ENCODE results near the gene ADD2. TPM values are rescaled to one million over a fixed set of nuclear protein-coding genes. Genes with fewer than 3 reads are reported as not detected.
"Not testable (repeated sequence)": the region's sequence is repeated elsewhere in the genome, so short reads cannot be mapped to it uniquely, and the experiment has no call there.

ADD2 gene
- total RNA-seq, 2 donors from 2014 or later = 2.3 to 7.6 TPM

DNA sequence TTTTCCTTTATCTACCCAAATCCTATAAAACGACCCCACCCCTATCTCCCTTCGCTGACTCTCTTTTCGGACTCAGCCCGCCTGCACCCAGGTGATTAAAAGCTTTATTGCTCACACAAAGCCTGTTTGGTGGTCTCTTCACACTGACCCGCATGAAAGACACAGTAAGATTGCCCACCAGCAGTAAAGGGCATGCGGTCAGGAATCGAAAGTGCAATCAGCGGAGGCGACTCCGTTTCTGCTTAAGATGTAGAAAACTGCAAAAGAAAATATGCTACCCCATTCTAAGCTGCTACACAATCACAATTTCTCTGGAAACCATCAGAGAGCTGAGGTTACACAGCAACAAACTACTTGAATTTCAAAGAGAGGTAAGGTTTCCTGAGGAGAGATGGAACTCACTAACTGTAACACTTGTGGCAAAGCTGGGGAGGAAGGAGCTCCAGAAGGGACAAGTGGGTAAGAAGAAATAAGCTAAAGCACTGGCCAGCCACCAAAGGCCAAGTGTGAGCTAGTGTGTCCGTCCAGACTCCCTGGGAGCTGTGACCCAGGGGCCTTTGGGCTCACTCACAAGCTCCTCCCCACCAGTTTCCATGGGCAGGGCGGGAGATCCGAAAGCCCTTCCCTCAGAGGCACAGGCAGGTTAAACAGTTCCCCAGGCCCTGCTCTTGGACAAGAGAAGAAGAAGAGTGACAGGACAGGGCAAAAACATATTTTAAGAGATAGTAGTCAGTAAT is 141.6 kb downstream of the ADD2 start:
- Histone ChIP-seq H3K27me3 (no peaks in the 10 kb centered on the region), H3K4me1 (no peaks in the 10 kb centered on the region), H3K36me3 (replicated peaks in 1 of 2; ENCODE audit: insufficient read depth in 1 of 2, low read depth in 2 of 2) (no peaks in the 10 kb centered on the region), H3K9me3 (no peaks in the 10 kb centered on the region), H3K4me3 (no peak overlapping the region), H3K27ac (no peak overlapping the region)
- ATAC-seq (no peak), DNase-seq (no peak)
- intact Hi-C loops (cut with DNase I) = no loop called here
- 80 to 88% methylated on average over 13 of the region's 13 CpGs for WGBS, 2 donors
- TF ChIP-seq POLR2A (IDR thresholded peaks at IDR 0.05) = no peak
- TF ChIP-seq, protein P1, sequence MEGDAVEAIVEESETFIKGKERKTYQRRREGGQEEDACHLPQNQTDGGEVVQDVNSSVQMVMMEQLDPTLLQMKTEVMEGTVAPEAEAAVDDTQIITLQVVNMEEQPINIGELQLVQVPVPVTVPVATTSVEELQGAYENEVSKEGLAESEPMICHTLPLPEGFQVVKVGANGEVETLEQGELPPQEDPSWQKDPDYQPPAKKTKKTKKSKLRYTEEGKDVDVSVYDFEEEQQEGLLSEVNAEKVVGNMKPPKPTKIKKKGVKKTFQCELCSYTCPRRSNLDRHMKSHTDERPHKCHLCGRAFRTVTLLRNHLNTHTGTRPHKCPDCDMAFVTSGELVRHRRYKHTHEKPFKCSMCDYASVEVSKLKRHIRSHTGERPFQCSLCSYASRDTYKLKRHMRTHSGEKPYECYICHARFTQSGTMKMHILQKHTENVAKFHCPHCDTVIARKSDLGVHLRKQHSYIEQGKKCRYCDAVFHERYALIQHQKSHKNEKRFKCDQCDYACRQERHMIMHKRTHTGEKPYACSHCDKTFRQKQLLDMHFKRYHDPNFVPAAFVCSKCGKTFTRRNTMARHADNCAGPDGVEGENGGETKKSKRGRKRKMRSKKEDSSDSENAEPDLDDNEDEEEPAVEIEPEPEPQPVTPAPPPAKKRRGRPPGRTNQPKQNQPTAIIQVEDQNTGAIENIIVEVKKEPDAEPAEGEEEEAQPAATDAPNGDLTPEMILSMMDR (IDR thresholded peaks at IDR 0.05) = no peak

DNA sequence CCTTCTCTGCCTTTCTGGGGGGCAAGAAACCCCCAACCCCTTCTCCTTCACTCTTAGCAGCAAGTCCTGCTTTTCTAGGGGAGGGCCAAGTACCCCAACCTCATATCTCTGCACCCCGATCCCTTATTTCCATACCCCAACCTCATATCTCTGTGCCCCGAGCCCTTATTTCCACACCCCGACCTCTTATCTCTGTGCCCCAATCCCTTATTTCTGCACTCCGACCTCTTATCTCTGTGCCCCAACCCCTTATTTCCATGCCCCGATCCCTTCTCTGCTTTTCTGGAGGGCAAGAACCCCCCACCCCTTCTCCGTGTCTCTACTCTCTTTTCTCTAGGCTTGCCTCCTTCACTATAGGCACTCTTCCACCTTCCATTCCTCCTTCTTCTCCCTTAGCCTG is 146.5 kb downstream of the ADD2 start:
- 69 to 70% methylated on average over 6 of the region's 6 CpGs for whole genome bisulfite sequencing, 2 donors
- H3K36me3 ChIP-seq (replicated peaks in 1 of 2; ENCODE audit: insufficient read depth in 1 of 2, low read depth in 2 of 2); H3K4me3 ChIP-seq; H3K27ac ChIP-seq; ATAC-seq; intact Hi-C loops (cut with DNase I); H3K4me1 ChIP-seq; H3K27me3 ChIP-seq; H3K9me3 ChIP-seq; DNase-seq: not testable (repeated sequence)

DNA sequence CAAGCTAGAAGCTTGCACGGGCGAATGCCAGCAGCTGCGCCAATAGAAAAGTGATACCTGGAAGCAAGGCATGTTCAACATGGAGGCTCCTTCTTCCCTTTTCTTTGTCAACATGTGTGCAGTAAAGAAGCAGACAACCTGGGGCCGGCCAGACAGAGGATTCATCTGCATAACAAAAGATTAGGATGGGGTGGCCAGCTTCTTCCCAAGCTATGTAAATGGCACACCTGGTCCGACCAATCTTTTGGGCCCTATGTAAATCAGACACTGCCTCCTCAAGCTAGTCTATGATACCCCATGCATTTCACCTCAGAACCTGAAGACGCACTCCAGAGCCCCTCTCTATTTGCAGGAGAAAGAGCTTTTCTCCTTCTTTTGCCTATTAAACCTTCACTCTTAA is 148.0 kb downstream of the ADD2 start:
- H3K36me3 ChIP-seq (replicated peaks in 1 of 2; ENCODE audit: insufficient read depth in 1 of 2, low read depth in 2 of 2) = no peaks in the 10 kb centered on the region
- H3K4me3 ChIP-seq = no peak overlapping the region
- H3K27me3 ChIP-seq = no peaks in the 10 kb centered on the region
- no peaks in the 10 kb centered on the region for H3K4me1 ChIP-seq
- DNase-seq (no peak), ATAC-seq (no peak)
- H3K9me3 ChIP-seq = no peaks in the 10 kb centered on the region
- intact Hi-C loops (cut with DNase I) = no loop called here
- no peak for TF ChIP-seq POLR2A (IDR thresholded peaks at IDR 0.05)
- TF ChIP-seq, protein P1 (IDR thresholded peaks at IDR 0.05) = no peak
- H3K27ac ChIP-seq = no peak overlapping the region
- 66 to 70% methylated on average over 6 of the region's 6 CpGs for WGBS, 2 donors

DNA sequence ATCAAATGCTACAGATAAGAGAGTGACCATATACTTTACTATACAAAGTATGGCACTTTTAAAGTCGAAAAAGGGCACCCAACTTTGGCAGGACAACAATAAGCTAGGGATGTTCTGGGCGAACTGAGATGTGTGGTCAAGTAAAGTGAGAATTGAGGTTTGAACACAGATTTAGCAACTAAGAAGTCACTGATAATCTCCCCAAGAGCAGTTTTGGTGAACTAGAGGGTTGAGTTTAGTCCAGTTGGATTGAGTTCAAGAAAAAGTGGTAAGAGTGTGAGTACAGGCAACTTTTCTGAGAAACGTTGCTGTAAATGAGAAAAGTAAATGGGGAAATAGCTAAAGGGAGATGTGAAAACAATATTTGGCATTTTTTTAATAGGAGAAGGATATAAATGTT is 148.8 kb downstream of the ADD2 start:
- no peak for DNase-seq
- intact Hi-C loops (cut with DNase I) = no loop called here
- no peaks in the 10 kb centered on the region for H3K9me3 ChIP-seq

DNA sequence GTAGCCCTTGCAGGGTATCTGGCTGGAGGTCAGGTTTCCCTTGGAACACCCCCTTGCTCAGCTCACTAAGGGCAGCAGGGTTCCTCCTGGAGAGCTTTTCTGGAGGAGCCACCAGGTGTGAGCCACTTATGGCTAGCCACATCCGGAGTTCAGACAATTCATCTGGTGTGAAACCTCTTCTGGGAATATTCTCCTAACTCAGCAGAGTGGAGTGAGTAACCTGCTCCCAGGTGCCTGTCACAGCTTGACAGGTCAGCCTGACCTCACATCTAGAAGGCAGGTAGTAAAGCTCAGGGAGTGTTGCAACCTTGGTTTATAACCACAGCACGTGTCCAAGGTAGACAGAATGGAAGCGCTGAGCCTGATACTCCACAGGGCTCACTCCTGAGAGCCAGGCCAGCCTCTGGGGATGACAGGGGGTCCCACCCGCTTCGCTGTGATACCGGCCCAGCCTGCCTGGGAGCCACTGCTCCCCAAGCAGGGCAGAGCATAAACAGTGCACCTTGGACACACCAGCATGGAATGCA is 151.8 kb downstream of the ADD2 start:
- WGBS, 2 donors = 72% methylated on average over 4 of the region's 6 CpGs; no CpG with 5 or more reads in 1 of the 2 donors

More for the DNA sequence above, 148.8 kb downstream of the ADD2 start:
- TF ChIP-seq, protein P1 (IDR thresholded peaks at IDR 0.05) = no peak
- no peak for ATAC-seq
- H3K4me3 ChIP-seq = no peak overlapping the region
- H3K4me1 ChIP-seq = no peaks in the 10 kb centered on the region
- no peaks in the 10 kb centered on the region for H3K27me3 ChIP-seq
- no peaks in the 10 kb centered on the region for H3K36me3 ChIP-seq (replicated peaks in 1 of 2; ENCODE audit: insufficient read depth in 1 of 2, low read depth in 2 of 2)
- H3K27ac ChIP-seq = no peak overlapping the region
- 46 to 48% methylated on average over 3 of the region's 3 CpGs for WGBS, 2 donors

More for the DNA sequence above, 151.8 kb downstream of the ADD2 start:
- Histone ChIP-seq H3K4me1 (no peaks in the 10 kb centered on the region), H3K27ac (peak overlapping the region in 1 of 4 donors; percentile 68), H3K9me3 (no peaks in the 10 kb centered on the region), H3K36me3 (replicated peaks in 1 of 2; ENCODE audit: insufficient read depth in 1 of 2, low read depth in 2 of 2) (no peaks in the 10 kb centered on the region), H3K4me3 (no peak overlapping the region), H3K27me3 (no peaks in the 10 kb centered on the region)
- intact Hi-C loops (cut with DNase I) = no loop called here
- DNase-seq = peak in 1 of 4 donors; percentile 8
- TF ChIP-seq, protein P1 (IDR thresholded peaks at IDR 0.05) = no peak
- TF ChIP-seq POLR2A (IDR thresholded peaks at IDR 0.05) = no peak
- ATAC-seq = peak; percentile 26
